ENCODE measurements around the gene MGLL.

DNA sequence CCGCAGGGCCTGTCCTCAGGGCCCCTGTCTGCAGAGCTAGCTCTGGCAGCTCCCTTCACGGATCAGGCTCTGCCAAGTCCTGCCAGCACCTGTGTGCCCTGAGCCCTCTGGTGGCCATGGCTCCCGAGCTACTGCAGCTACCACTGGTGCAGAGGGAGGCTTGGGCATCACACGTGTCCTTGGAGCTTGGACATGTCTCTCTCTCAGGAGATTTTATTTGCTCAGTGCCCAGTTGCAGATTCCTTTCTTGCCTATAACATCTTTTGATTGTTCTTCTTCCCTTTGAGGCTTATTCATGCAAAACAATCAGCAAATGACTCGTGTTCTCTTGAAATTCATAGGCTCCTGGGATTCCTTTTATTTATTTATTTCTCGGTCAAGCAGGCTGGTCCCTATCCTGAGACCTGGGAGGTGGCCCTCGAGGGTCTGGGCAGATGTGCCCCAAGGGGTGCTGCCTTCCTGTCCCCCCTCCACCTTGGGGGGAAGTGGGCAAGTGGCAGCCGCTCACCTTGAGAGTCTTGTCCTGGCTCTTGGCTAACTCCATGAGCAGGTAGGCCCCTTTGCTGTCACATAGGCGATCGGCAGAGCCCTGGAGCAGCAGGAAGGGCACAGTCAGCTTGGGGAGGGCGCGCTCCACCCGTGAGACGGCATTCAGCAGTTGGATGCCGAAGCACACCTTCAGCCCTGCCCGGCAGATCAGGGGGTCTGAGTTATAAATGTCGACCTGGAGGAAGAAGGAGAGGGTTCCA lies 127.7 kb downstream of the MGLL start:
- TF ChIP-seq, protein P1, sequence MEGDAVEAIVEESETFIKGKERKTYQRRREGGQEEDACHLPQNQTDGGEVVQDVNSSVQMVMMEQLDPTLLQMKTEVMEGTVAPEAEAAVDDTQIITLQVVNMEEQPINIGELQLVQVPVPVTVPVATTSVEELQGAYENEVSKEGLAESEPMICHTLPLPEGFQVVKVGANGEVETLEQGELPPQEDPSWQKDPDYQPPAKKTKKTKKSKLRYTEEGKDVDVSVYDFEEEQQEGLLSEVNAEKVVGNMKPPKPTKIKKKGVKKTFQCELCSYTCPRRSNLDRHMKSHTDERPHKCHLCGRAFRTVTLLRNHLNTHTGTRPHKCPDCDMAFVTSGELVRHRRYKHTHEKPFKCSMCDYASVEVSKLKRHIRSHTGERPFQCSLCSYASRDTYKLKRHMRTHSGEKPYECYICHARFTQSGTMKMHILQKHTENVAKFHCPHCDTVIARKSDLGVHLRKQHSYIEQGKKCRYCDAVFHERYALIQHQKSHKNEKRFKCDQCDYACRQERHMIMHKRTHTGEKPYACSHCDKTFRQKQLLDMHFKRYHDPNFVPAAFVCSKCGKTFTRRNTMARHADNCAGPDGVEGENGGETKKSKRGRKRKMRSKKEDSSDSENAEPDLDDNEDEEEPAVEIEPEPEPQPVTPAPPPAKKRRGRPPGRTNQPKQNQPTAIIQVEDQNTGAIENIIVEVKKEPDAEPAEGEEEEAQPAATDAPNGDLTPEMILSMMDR (IDR thresholded peaks at IDR 0.05), result peak; percentile 27 to 61 (median 46)
- no peak for TF ChIP-seq POLR2A (IDR thresholded peaks at IDR 0.05)

All from right lobe of liver (tissue), 4 donors.